Activated T-helper 17 cell treated with anti-CD3 and anti-CD28 coated beads, Interleukin-2, amount 50 U/mL, for 72 hours (primary cell): Measurements from ENCODE around the gene ALPP. TPM values are rescaled to one million over a fixed set of nuclear protein-coding genes. Genes with fewer than 3 reads are reported as not detected.
A peak's percentile ranks its signal among the peaks of the same experiment; 100 is the strongest.

ENCODE experiments used
- ATAC-seq: fragments of 150-1000 bp; cut with Tn5 transposase; replicated peaks from 2 replicates; pipeline ENCODE4 v1.10.0; 2021; ENCODE audit warnings: mild to moderate bottlenecking, moderate library complexity
- H3K27ac Mint-ChIP-seq: one replicate; pipeline ENCODE4 v1.8.0; 2022; ENCODE audit warnings: mixed read lengths
- H3K27me3 Mint-ChIP-seq: one replicate; pipeline ENCODE4 v1.8.0; 2022; ENCODE audit warnings: mixed read lengths
- H3K36me3 Mint-ChIP-seq: one replicate; pipeline ENCODE4 v1.8.0; 2022; ENCODE audit warnings: low read depth, mild to moderate bottlenecking, mixed read lengths
- H3K4me1 Mint-ChIP-seq: one replicate; pipeline ENCODE4 v1.8.0; 2022; ENCODE audit warnings: mixed read lengths
- H3K4me3 Mint-ChIP-seq: one replicate; pipeline ENCODE4 v1.8.0; 2022; ENCODE audit warnings: mild to moderate bottlenecking, mixed read lengths
- H3K9me3 Mint-ChIP-seq: one replicate; pipeline ENCODE4 v1.8.0; 2022; ENCODE audit warnings: mixed read lengths
- total RNA-seq, 2 donors: library from RNA; stranded (reverse); gene quantifications; one replicate each; pipeline ENCODE4 v1.2.3, GENCODE V29; 2022

Gene ALPP
- total RNA-seq, 2 donors from 2014 or later = 0.19 TPM; not detected in 1

DNA sequence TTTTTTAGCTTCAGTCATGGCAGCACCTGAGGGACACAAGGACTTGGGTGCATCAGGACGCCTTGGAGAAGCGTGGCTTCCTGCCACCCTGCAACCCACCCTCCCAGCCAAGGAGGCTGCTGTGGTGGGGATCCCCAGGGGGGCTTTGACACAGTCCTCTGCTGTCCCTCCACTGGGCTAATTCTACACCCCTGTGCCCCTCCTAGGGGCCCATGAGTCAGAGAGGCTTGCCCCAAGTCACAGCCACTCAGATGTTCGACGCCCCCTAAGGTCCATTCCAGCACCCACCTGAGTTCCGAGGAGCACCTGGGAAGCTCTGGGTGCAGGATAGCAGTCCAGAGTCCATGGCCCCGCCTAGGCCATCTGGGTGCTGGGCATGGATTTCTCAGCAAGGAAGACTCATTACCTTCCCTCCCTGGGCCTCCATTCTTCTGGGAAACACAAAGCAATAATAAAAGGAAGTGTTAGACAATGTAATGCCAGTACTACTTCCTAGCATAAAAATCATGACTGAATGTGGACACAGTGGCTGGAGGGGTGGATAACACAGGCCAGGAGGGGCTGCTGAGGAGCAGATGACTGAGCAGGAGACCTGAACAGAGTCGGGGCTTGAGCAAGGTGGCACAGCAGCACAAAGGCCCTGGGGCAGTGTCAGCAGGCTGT, 31.8 kb downstream of the ALPP start:
- Mint-ChIP-seq H3K4me1 (no peaks in the 10 kb centered on the region), H3K4me3 (no peak overlapping the region), H3K27ac (no peak overlapping the region), H3K36me3 (no peaks in the 10 kb centered on the region), H3K27me3 (peaks cover 15% of the 10 kb centered on the region), H3K9me3 (no peaks in the 10 kb centered on the region)
- no peak for ATAC-seq

DNA sequence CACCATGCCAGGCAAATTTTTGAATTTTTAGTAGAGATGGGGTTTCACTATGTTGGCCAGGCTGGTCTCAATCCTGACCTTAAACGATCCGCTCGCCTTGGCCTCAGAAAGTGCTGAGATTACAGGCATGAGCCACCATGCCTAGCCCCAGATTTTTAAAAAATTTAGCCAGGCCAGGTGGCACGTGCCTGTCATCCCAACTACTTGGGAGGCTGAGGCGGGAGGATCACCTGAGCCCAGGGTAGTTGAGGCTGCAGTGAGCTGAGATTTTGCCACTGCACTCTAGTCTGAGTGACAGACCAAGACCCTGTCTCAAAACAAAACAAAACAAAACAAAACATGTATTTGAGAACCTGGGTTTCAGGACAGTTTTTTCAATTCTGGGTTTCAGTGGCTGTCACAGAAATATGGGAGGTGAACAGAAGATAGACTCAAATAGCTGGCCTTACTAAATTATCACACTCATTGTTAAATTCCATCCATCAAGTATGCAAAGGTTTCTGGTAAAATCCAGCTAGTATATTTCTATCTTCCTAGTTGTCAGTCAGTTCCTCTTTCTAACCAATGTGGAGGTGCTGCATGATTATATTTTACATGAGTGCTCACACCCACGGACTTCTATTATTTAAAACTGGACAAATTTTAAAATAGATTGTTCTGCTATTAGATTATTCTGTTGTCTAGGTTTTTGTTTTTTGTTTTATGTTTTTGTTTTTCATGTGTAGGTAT, 33.5 kb downstream of the ALPP start:
- no peak for ATAC-seq
- no peaks in the 10 kb centered on the region for H3K36me3 Mint-ChIP-seq
- H3K9me3 Mint-ChIP-seq = no peaks in the 10 kb centered on the region
- H3K27ac Mint-ChIP-seq = no peak overlapping the region
- H3K27me3 Mint-ChIP-seq = peaks cover 21% of the 10 kb centered on the region
- no peak overlapping the region for H3K4me3 Mint-ChIP-seq
- no peaks in the 10 kb centered on the region for H3K4me1 Mint-ChIP-seq

DNA sequence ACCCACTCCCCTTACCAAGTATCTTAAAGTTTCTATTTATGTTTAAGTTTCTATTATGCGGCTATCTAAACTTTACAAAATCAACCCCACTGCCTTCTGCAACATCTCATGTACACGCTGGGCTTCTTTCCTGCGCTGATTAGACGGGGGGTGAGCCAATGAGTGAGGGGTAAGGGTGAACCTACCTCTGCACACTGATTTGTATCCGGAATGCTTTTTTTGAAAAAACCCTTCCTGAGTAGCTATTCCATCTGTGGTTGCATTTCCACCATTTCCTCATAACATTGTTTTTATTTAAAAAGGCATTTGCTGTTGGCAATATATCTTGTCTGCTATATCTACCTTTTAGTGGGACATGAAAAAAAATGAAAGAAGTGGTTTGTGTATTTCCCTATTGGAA, 34.4 kb downstream of the ALPP start:
- no peak overlapping the region for H3K27ac Mint-ChIP-seq
- ATAC-seq = no peak
- H3K27me3 Mint-ChIP-seq = peaks cover 22% of the 10 kb centered on the region
- H3K9me3 Mint-ChIP-seq = no peaks in the 10 kb centered on the region
- H3K4me1 Mint-ChIP-seq = no peaks in the 10 kb centered on the region
- no peaks in the 10 kb centered on the region for H3K36me3 Mint-ChIP-seq
- H3K4me3 Mint-ChIP-seq = no peak overlapping the region

DNA sequence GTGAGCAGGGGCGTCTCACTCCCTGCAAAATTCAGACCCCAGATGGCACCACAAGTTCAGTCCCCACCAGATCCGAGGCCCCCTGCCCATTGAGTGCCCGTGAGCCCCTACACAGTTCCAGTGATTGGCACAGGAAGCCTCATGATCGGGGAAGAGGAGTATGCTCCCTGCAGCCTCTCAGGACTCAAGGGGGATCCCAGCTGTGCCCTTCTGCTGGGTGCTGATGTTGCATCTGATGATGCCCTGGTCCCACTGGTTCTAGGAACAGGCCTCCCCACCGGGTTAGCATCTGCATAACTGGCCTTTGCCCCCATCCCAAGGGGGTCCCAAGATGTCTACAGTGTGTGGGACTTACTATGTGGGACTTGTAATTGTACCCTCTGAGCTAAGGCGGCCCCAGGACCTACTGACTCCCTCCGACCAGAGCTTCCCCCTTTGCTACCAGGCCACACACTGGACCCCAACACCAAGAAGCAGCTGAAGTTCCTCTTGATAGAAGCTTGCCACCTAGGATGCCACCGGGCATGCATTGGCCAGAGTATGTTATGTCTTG, 36.7 kb downstream of the ALPP start:
- Mint-ChIP-seq H3K4me3 (no peak overlapping the region), H3K27me3 (peaks cover 31% of the 10 kb centered on the region), H3K4me1 (peaks cover 3% of the 10 kb centered on the region), H3K27ac (no peak overlapping the region), H3K36me3 (no peaks in the 10 kb centered on the region), H3K9me3 (no peaks in the 10 kb centered on the region)
- ATAC-seq = no peak

DNA sequence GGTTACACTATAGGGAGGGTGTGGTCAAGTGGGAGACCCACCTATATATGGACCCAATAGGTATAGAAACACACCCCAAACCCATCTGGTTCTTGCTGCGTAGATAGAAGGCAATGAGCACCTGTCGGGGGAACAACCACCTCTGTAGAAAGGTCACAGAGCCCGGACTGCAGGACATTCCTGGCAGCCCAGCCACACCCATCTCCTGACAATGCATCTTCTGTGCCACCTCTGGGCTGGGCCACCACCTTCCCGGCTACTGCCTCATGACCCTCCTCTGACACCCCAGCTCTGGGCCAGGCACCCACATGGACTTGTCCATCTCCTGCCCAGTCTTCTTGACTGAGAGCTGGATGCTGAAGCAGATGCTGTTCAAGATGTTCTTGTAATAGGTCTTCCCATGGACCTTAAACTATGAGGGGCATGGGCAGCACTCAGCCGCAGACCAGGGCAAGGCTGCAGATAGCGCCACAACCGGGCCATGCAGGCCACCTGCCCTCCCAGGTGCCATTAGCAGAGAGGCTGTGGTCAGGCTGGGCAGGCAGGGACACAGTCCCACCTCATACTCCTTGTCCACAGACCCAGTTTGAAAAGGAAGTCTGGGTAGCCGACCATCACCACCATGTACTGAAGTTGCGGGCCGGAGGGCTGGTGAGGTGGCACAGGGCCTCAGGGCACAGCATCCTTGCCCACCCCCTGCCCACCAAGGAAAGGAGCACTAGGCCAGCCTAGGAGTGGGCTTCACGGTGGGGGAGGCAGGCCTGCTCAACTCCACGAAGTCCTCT, 37.4 kb downstream of the ALPP start:
- no peak overlapping the region for H3K4me3 Mint-ChIP-seq
- no peaks in the 10 kb centered on the region for H3K9me3 Mint-ChIP-seq
- ATAC-seq = no peak
- H3K36me3 Mint-ChIP-seq = no peaks in the 10 kb centered on the region
- H3K4me1 Mint-ChIP-seq = peaks cover 3% of the 10 kb centered on the region
- no peak overlapping the region for H3K27ac Mint-ChIP-seq
- peaks cover 29% of the 10 kb centered on the region for H3K27me3 Mint-ChIP-seq

DNA sequence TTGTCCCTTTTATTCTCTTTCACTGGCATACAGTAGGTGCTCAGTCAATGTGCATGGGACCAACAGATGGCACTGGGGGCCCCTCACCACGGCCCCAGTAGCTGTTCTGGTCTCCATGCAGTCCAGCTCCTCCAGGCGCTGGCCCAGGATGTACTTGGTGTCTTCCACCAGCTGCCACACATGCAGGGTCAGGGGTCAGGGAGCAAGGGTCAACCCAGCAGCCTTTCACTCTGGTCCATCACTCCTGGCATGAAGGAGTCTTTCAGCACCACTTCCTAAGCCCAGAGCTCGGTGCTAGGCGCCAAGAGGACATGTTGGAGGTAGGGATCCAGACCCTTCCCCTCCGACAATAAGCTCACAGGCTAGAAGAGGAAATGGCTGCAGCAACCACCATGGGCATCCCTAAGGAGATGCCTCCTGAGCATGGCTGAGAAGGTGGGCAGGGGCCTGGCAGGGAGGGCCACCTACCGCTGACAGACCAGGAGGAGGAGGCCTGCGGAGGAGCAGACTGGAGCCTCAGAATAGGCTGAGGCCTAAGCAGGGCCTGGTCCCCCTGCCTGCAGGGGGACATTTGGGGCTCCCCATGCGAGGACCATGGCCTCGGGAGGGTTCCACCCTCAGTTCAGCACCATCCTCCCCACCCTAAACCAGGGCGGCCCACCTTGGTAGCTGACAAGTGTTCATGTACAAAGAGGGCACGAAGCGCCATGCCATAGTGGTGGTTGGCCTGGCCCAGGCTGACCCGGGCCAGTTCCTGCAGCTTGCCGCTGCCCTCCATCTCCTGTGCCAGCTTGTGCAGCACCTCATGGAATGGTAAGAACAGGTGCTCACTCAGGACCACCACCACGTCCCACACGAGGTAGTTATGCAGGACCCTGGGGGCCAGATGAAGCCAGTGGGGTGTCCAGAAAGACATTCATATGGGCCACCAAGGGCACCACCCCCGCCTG, 38.2 kb downstream of the ALPP start:
- Mint-ChIP-seq H3K27ac (no peak overlapping the region), H3K36me3 (no peaks in the 10 kb centered on the region), H3K27me3 (peaks cover 27% of the 10 kb centered on the region), H3K4me3 (no peak overlapping the region), H3K9me3 (no peaks in the 10 kb centered on the region), H3K4me1 (peaks cover 3% of the 10 kb centered on the region)
- no peak for ATAC-seq

DNA sequence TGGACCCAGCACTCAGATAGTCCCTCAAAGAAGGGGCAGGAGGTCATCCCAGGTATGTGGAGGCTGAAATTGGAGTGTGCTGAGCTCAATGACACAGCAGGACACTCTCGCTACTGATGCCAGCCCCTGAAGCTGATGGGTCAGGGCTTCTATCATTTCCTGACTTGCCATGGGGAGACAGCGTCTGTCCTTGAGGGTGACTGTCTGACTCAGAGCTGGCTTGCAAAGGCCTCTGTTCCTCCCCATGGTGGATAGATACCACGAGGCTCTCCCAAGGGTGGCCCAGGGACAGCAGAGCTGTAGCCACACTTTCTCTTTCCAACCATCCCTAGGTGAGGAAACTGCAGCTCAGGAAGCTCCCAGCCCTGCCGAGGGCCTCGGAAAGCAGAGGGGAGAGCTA, 38.9 kb downstream of the ALPP start:
- Mint-ChIP-seq H3K27me3 (peaks cover 30% of the 10 kb centered on the region), H3K9me3 (no peaks in the 10 kb centered on the region), H3K36me3 (no peaks in the 10 kb centered on the region), H3K4me3 (no peak overlapping the region), H3K27ac (no peak overlapping the region), H3K4me1 (peaks cover 3% of the 10 kb centered on the region)
- no peak for ATAC-seq

DNA sequence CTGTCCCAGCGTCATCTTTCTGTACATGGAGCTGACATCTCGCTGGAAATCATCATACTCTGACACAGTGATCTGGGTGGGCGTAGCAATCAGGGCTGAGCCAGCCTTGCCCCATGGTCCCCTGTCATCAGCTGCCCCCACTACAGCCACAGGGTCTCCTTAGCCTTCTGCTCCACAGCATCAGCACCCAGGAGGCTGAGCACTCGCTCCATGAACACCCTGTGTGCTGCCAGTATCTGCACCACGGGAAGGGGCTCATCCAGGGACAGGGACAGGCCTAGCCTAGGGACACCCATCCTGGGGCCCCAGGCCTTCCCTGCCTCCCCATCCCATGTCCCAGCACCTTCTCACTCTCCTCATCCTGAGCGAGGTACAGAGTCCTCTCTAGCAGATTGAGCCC, 39.5 kb downstream of the ALPP start:
- ATAC-seq = no peak
- Mint-ChIP-seq H3K27ac (no peak overlapping the region), H3K27me3 (peaks cover 30% of the 10 kb centered on the region), H3K9me3 (no peaks in the 10 kb centered on the region), H3K4me1 (peaks cover 3% of the 10 kb centered on the region), H3K4me3 (peak overlapping the region; percentile 53), H3K36me3 (no peaks in the 10 kb centered on the region)

DNA sequence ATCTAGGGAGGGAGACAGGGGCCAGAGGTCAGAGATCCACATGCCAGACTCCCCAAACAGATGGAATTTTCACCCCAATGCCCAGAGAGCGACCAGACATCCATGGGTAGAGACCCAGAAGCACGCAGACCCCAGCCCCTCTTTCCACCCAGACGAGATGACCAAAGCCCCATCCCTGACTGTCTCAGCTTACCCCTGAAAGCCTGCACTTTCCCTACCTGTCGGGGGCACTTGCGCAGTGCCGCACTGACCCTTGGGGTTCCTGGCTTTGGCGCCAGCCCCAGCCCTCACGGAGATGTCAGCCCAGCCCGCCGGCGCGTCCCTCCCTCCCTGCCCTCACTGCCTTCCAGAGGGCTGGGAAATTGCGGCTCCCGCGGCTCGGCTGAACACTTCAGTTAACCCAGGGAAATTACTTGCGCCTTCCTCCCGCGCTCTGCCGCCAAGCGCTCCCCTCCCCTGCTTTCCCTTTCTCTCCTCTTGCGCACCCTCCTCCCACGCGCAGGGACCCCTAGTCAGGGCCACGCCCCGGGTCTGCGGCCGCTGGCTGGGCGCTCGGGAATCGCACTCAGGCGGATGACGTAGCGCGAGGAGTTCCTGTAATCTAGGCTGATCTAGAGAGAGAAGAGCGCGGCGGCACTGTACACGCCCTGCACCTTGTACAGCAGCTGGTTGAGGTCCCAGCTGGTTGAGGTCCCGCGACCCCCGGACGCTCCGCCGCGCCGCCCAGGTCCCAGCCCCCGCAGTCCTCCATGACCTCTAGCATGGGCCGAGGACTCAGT, 40.1 kb downstream of the ALPP start:
- ATAC-seq = peak; percentile 19
- peaks cover 3% of the 10 kb centered on the region for H3K4me1 Mint-ChIP-seq
- H3K27ac Mint-ChIP-seq = no peak overlapping the region
- no peaks in the 10 kb centered on the region for H3K9me3 Mint-ChIP-seq
- H3K4me3 Mint-ChIP-seq = peak overlapping the region; percentile 53
- H3K27me3 Mint-ChIP-seq = peaks cover 30% of the 10 kb centered on the region
- H3K36me3 Mint-ChIP-seq = no peaks in the 10 kb centered on the region

DNA sequence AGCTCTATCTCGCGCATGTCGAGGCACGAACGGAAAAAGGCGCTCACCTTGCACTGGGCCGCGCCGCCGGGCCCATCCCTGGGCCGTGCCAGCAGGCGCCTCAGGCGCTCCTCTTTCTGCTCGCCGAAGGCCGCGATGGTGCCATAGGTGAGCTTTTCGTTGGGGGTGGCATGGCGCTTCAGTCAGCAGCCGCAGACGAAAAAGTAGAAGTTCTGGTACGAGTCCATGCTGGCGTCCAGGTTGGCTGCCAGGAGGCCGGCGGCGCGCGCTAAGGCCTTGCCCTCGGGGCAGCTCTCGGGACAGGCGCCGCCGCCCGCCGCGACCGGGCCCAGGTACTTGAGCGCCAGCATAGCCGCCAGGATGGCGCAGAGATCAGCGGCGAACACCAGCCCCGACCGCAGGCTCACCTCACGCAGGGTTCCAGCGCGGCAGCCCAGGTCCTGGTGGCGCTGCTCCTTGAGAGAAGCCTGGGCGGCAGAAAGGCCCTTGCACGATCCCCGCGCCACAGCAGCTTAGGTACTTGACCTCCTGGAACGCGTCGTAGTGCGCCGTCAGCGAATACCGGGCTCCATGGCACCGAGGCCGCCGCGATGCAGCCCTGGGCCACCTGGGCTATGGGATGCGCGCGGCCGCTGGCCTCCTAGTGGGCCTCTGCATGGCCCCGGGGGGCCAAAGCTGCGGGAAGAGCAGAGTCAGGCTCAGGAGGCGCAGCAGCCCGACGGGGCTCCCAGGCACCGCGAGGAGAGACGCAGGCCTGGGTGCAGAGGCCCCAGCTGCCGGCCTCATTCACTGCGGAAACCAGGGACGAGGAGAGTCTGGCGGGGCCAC, 40.9 kb downstream of the ALPP start:
- peaks cover 3% of the 10 kb centered on the region for H3K4me1 Mint-ChIP-seq
- H3K9me3 Mint-ChIP-seq = no peaks in the 10 kb centered on the region
- no peaks in the 10 kb centered on the region for H3K36me3 Mint-ChIP-seq
- H3K27ac Mint-ChIP-seq = no peak overlapping the region
- peak; percentile 7 for ATAC-seq
- peaks cover 33% of the 10 kb centered on the region for H3K27me3 Mint-ChIP-seq
- H3K4me3 Mint-ChIP-seq = peak overlapping the region; percentile 53

DNA sequence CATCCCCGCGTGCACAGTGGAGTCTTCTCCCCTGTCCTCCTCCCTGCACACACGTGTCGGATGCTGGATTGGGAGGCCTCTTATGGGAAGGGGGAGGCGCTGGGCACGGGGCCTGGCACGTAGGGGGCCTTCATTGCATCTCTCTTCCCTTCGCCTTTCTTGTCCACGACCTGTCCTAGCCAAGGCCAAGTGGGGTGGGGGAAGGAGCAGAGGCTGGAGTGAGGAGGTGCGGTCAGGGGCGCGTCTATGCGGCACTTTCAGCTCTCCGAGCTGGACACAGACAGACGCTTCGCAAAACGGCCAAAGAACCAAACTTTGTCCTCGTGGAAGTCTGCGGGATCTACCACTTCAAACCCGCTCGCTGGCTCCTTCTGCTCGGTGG, 41.5 kb downstream of the ALPP start:
- H3K4me3 Mint-ChIP-seq = peak overlapping the region; percentile 27
- H3K36me3 Mint-ChIP-seq = no peaks in the 10 kb centered on the region
- ATAC-seq = no peak
- peaks cover 3% of the 10 kb centered on the region for H3K4me1 Mint-ChIP-seq
- peaks cover 33% of the 10 kb centered on the region for H3K27me3 Mint-ChIP-seq
- no peak overlapping the region for H3K27ac Mint-ChIP-seq
- H3K9me3 Mint-ChIP-seq = no peaks in the 10 kb centered on the region

DNA sequence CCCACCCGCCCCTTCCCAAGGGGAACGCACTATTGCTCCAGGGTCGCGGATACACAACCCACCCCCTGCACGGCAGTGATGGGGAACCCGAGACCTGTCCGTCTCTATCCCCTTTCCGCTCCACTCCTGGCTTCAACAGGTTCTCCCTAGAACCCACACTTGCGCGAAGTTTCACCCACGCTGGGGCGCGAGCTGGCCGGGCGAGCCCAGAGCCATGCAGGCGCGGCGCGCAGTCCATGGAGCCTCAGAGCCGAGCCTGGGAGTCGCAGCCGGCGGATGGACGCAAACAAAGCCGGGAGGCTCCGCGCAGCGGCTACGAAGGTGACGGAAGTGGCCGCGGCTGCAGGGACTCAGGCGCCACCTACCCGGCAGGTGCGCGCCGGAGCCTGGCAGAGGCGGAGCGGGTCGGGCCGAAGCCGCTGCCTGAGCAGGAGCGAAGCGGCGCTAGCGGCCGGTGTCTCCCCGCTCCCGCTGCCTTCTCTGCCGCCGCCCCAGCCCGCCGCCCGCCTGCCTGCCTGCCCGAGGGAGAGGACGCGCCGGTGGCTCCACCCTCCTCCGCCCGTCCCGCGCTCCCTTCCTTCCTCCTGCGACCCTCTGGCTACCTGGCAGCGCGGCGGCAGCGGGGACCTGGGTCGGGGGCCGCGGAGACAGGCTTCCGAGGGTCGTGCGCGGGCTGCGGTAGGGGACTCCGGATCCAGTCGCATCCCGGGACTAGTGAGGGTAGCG, 42.1 kb downstream of the ALPP start:
- ATAC-seq = peak; percentile 40
- no peaks in the 10 kb centered on the region for H3K36me3 Mint-ChIP-seq
- H3K4me1 Mint-ChIP-seq = peaks cover 3% of the 10 kb centered on the region
- no peak overlapping the region for H3K27ac Mint-ChIP-seq
- no peaks in the 10 kb centered on the region for H3K9me3 Mint-ChIP-seq
- H3K27me3 Mint-ChIP-seq = peaks cover 34% of the 10 kb centered on the region
- peak overlapping the region; percentile 27 for H3K4me3 Mint-ChIP-seq
